Astrocyte (in vitro differentiated cells and primary cell): ENCODE data around the gene CD300A. TPM values are rescaled to one million over a fixed set of nuclear protein-coding genes. Genes with fewer than 3 reads are reported as not detected.

Experiments
- DNase-seq: peaks from one replicate; pipeline ENCODE4 v3.0.0-alpha.2; 2010; ENCODE audit warnings: low read depth
- FAIRE-seq: peaks from 2 replicates; lab custom pipeline; 2011; peaks lifted over from hg19 to GRCh38; lab: Jason Lieb, UNC
- H2AFZ ChIP-seq: 2 replicates; pipeline ENCODE4 v1.6.0; 2012; ENCODE audit warnings: low read depth, low read length, inconsistent platforms
- H3K27ac ChIP-seq: 2 replicates; pipeline ENCODE4 v1.5.1; 2011; ENCODE audit warnings: low read depth, low read length, inconsistent platforms
- H3K27me3 ChIP-seq: 2 replicates; pipeline ENCODE4 v1.6.0; 2011; ENCODE audit warnings: low read length, inconsistent platforms; ENCODE audit not compliant: insufficient read depth
- H3K36me3 ChIP-seq: 2 replicates; pipeline ENCODE4 v1.5.1; 2011; ENCODE audit warnings: low read length, inconsistent platforms; ENCODE audit not compliant: insufficient read depth
- H3K4me1 ChIP-seq: 2 replicates; pipeline ENCODE4 v1.5.1; 2011; ENCODE audit warnings: low read length, inconsistent platforms; ENCODE audit not compliant: insufficient read depth
- H3K4me2 ChIP-seq: 2 replicates; pipeline ENCODE4 v1.6.0; 2012; ENCODE audit warnings: low read length, inconsistent platforms
- H3K4me3 ChIP-seq: 2 replicates; pipeline ENCODE4 v1.5.1; 2011; ENCODE audit warnings: low read depth, mild to moderate bottlenecking, low read length, inconsistent platforms; ENCODE audit not compliant: insufficient read depth
- H3K79me2 ChIP-seq: 2 replicates; pipeline ENCODE4 v1.6.0; 2012; ENCODE audit warnings: mild to moderate bottlenecking, low read length, inconsistent platforms; ENCODE audit not compliant: insufficient read depth
- H3K9ac ChIP-seq: 2 replicates; pipeline ENCODE4 v1.6.0; 2012; ENCODE audit warnings: mild to moderate bottlenecking, low read length, inconsistent platforms
- H3K9me3 ChIP-seq: 2 replicates; pipeline ENCODE4 v1.5.1; 2012; ENCODE audit warnings: low read depth, mild to moderate bottlenecking, low read length, inconsistent platforms; ENCODE audit not compliant: insufficient read depth
- H4K20me1 ChIP-seq: 2 replicates; pipeline ENCODE4 v1.6.0; 2012; ENCODE audit warnings: low read length, inconsistent platforms; ENCODE audit not compliant: insufficient read depth
- H3K27ac Mint-ChIP-seq: one replicate; pipeline ENCODE4 v1.8.0; 2021; ENCODE audit warnings: mild to moderate bottlenecking, mixed read lengths; ENCODE audit not compliant: unreplicated experiment
- H3K27me3 Mint-ChIP-seq: one replicate; pipeline ENCODE4 v1.8.0; 2021; ENCODE audit warnings: low read depth, mixed read lengths; ENCODE audit not compliant: unreplicated experiment
- H3K36me3 Mint-ChIP-seq: one replicate; pipeline ENCODE4 v1.8.0; 2021; ENCODE audit warnings: low read depth, mixed read lengths; ENCODE audit not compliant: unreplicated experiment
- H3K4me1 Mint-ChIP-seq: one replicate; pipeline ENCODE4 v1.8.0; 2021; ENCODE audit warnings: low read depth, mixed read lengths; ENCODE audit not compliant: unreplicated experiment
- H3K4me3 Mint-ChIP-seq: one replicate; pipeline ENCODE4 v1.8.0; 2021; ENCODE audit warnings: mild to moderate bottlenecking, moderate library complexity, mixed read lengths; ENCODE audit not compliant: unreplicated experiment
- H3K9me3 Mint-ChIP-seq: one replicate; pipeline ENCODE4 v1.8.0; 2021; ENCODE audit warnings: mild to moderate bottlenecking, mixed read lengths; ENCODE audit not compliant: unreplicated experiment
- CTCF ChIP-seq: IDR thresholded peaks from 2 replicates; pipeline ENCODE4 v1.5.1; 2011; ENCODE audit warnings: low read depth, mild to moderate bottlenecking, inconsistent platforms, low read length, moderate library complexity; ENCODE audit not compliant: insufficient read depth
- EZH2 ChIP-seq: IDR thresholded peaks from 2 replicates; pipeline ENCODE4 v1.6.1; 2012; ENCODE audit warnings: mild to moderate bottlenecking, low read length, inconsistent platforms; ENCODE audit not compliant: insufficient read depth
- total RNA-seq: library from RNA; stranded (reverse); gene quantifications from 2 replicates; pipeline ENCODE4 v1.2.1, GENCODE V29; 2021

The CD300A gene
- total RNA-seq, 1 donor from 2014 or later: not detected

- peaks cover 9% of the 10 kb centered on the region for H3K27me3 Mint-ChIP-seq
- peaks cover 5% of the 10 kb centered on the region for H3K4me1 ChIP-seq
- no peak for FAIRE-seq
These were observed 46.5 kb upstream of the CD300A start for GRCh38 chr17:74419928-74420411.

GRCh38 chr17:74424117-74424516, 42.3 kb upstream of the CD300A start:
- no peak overlapping the region for H2AFZ ChIP-seq
- H4K20me1 ChIP-seq: no peaks in the 10 kb centered on the region
- H3K27ac ChIP-seq: no peak overlapping the region
- no peaks in the 10 kb centered on the region for H3K36me3 ChIP-seq
- no peak overlapping the region for H3K27ac Mint-ChIP-seq
- no peak for DNase-seq
- peaks cover 11% of the 10 kb centered on the region for H3K36me3 Mint-ChIP-seq
- H3K4me2 ChIP-seq: no peak overlapping the region
- H3K4me3 Mint-ChIP-seq: no peak overlapping the region
- H3K79me2 ChIP-seq: no peaks in the 10 kb centered on the region
- peaks cover 3% of the 10 kb centered on the region for H3K9me3 Mint-ChIP-seq
- TF ChIP-seq EZH2 (no peak), CTCF (no peak)
- H3K9me3 ChIP-seq: no peaks in the 10 kb centered on the region
- no peak overlapping the region for H3K4me3 ChIP-seq
- peaks cover 14% of the 10 kb centered on the region for H3K4me1 Mint-ChIP-seq
- peaks cover 13% of the 10 kb centered on the region for H3K27me3 Mint-ChIP-seq
- no peak overlapping the region for H3K9ac ChIP-seq
- FAIRE-seq: no peak
- H3K27me3 ChIP-seq: peaks cover 3% of the 10 kb centered on the region
- no peaks in the 10 kb centered on the region for H3K4me1 ChIP-seq

More at GRCh38 chr17:74419928-74420411, 46.5 kb upstream of the CD300A start:
- TF ChIP-seq CTCF: no peak
- TF ChIP-seq EZH2: no peak
- no peak overlapping the region for H3K9ac ChIP-seq
- peaks cover 9% of the 10 kb centered on the region for H3K4me1 Mint-ChIP-seq
- H3K4me3 ChIP-seq: no peak overlapping the region
- H3K36me3 ChIP-seq: no peaks in the 10 kb centered on the region
- H3K9me3 Mint-ChIP-seq: peaks cover 3% of the 10 kb centered on the region
- H3K9me3 ChIP-seq: no peaks in the 10 kb centered on the region
- H3K4me3 Mint-ChIP-seq: no peak overlapping the region
- H4K20me1 ChIP-seq: no peaks in the 10 kb centered on the region
- no peak overlapping the region for H3K27ac Mint-ChIP-seq
- H3K27ac ChIP-seq: no peak overlapping the region
- no peak overlapping the region for H2AFZ ChIP-seq
- DNase-seq: no peak
- no peaks in the 10 kb centered on the region for H3K79me2 ChIP-seq
- H3K4me2 ChIP-seq: no peak overlapping the region
- peaks cover 6% of the 10 kb centered on the region for H3K36me3 Mint-ChIP-seq
- no peaks in the 10 kb centered on the region for H3K27me3 ChIP-seq

GRCh38 chr17:74424657-74425056, 41.8 kb upstream of the CD300A start:
- H2AFZ ChIP-seq: no peak overlapping the region
- H3K27ac Mint-ChIP-seq: no peak overlapping the region

More at GRCh38 chr17:74424657-74425056, 41.8 kb upstream of the CD300A start:
- Histone ChIP-seq H4K20me1 (no peaks in the 10 kb centered on the region), H3K9me3 (no peaks in the 10 kb centered on the region), H3K4me1 (no peaks in the 10 kb centered on the region), H3K79me2 (no peaks in the 10 kb centered on the region), H3K27me3 (peaks cover 3% of the 10 kb centered on the region), H3K36me3 (no peaks in the 10 kb centered on the region), H3K27ac (no peak overlapping the region), H3K9ac (no peak overlapping the region), H3K4me3 (no peak overlapping the region), H3K4me2 (no peak overlapping the region)
- H3K4me1 Mint-ChIP-seq: peaks cover 18% of the 10 kb centered on the region
- DNase-seq (no peak), FAIRE-seq (no peak)
- peaks cover 3% of the 10 kb centered on the region for H3K9me3 Mint-ChIP-seq
- peaks cover 11% of the 10 kb centered on the region for H3K36me3 Mint-ChIP-seq
- no peak overlapping the region for H3K4me3 Mint-ChIP-seq
- no peak for TF ChIP-seq CTCF
- TF ChIP-seq EZH2: no peak
- peaks cover 13% of the 10 kb centered on the region for H3K27me3 Mint-ChIP-seq
